Endothelial cell of umbilical vein (primary cell): ENCODE measurements around the gene ZNF892.
"Not testable (repeated sequence)": the region's sequence is repeated elsewhere in the genome, so short reads cannot be mapped to it uniquely, and the experiment has no call there.

ENCODE experiments used
- EZH2 ChIP-seq: IDR thresholded peaks from 2 replicates; pipeline ENCODE4 v1.6.1; 2012; ENCODE audit warnings: borderline replicate concordance, low read depth, mild to moderate bottlenecking, moderate library complexity, low read length, inconsistent platforms; ENCODE audit not compliant: severe bottlenecking
- GATA2 ChIP-seq: IDR thresholded peaks from 2 replicates; pipeline ENCODE4 v1.7.0; 2011; ENCODE audit warnings: low read depth, mild to moderate bottlenecking, moderate library complexity, mixed read lengths, low read length; ENCODE audit not compliant: insufficient read length, insufficient read depth
- JUN ChIP-seq: IDR thresholded peaks from 2 replicates; pipeline ENCODE4 v1.6.1; 2011; ENCODE audit warnings: borderline replicate concordance, low read depth; ENCODE audit not compliant: insufficient read length, insufficient read depth
- MYC ChIP-seq: IDR thresholded peaks from one replicate; pipeline ENCODE4 v1.6.1; 2011; ENCODE audit warnings: mild to moderate bottlenecking, low read depth, low read length
- POLR2A ChIP-seq: IDR thresholded peaks from 2 replicates; pipeline ENCODE4 v1.6.1; 2012; ENCODE audit warnings: low read depth, mild to moderate bottlenecking, control low read depth, low read length
- POLR2AphosphoS5 ChIP-seq: IDR thresholded peaks from 2 replicates; pipeline ENCODE4 v1.6.1; 2012; ENCODE audit warnings: low read depth, mild to moderate bottlenecking, control low read depth, low read length, moderate library complexity; ENCODE audit not compliant: insufficient read depth
- TF ChIP-seq, protein P1 (sequence below), 2 donors: IDR thresholded peaks; 1 replicate in 1 of 2; 2 replicates in 1 of 2; pipeline ENCODE4 v1.5.1; 2011; ENCODE audit warnings: low read length in 2 of 2, mild to moderate bottlenecking in 2 of 2, moderate library complexity in 2 of 2, control low read depth in 1 of 2, inconsistent platforms in 1 of 2, low read depth in 1 of 2; ENCODE audit not compliant: insufficient read depth in 1 of 2; ENCODE audit errors: extremely low read depth in 1 of 2
- TF ChIP-seq, protein P2 (sequence below): IDR thresholded peaks from 2 replicates; pipeline ENCODE4 v1.6.1; 2011; ENCODE audit not compliant: insufficient read depth, insufficient read length

DNA sequence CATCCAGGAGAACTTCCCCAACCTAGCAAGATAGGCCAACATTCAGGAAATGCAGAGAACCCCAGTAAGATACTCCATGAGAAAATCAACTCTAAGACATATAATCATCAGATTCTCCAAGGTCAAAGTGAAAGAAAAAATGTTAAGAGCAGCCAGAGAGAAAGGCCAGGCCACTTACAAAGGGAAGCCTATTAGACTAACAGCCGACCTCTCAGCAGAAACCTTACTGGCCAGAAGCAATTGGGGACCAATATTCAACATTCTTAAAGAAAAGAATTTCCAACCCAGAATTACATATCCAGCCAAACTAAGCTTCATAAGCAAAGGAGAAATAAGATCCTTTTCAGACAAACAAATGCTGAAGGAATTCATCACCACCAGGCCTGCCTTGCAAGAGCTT lies 34.8 kb downstream of the ZNF892 start:
- TF ChIP-seq, protein P1, sequence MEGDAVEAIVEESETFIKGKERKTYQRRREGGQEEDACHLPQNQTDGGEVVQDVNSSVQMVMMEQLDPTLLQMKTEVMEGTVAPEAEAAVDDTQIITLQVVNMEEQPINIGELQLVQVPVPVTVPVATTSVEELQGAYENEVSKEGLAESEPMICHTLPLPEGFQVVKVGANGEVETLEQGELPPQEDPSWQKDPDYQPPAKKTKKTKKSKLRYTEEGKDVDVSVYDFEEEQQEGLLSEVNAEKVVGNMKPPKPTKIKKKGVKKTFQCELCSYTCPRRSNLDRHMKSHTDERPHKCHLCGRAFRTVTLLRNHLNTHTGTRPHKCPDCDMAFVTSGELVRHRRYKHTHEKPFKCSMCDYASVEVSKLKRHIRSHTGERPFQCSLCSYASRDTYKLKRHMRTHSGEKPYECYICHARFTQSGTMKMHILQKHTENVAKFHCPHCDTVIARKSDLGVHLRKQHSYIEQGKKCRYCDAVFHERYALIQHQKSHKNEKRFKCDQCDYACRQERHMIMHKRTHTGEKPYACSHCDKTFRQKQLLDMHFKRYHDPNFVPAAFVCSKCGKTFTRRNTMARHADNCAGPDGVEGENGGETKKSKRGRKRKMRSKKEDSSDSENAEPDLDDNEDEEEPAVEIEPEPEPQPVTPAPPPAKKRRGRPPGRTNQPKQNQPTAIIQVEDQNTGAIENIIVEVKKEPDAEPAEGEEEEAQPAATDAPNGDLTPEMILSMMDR (IDR thresholded peaks at IDR 0.05; ENCODE audit: extremely low read depth in 1 of 2, insufficient read depth in 1 of 2, low read depth in 1 of 2, low read length in 2 of 2), result not testable (repeated sequence)
- TF ChIP-seq POLR2AphosphoS5, EZH2, POLR2A, MYC, JUN, GATA2: not testable (repeated sequence)
- TF ChIP-seq, protein P2, sequence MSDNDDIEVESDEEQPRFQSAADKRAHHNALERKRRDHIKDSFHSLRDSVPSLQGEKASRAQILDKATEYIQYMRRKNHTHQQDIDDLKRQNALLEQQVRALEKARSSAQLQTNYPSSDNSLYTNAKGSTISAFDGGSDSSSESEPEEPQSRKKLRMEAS, result not testable (repeated sequence)
